ENCODE results near the gene VPREB1. TPM values are rescaled to one million over a fixed set of nuclear protein-coding genes. Genes with fewer than 3 reads are reported as not detected.

Gene VPREB1
- total RNA-seq, 6 donors from 2014 or later: not detected

- 34 to 42% methylated on average over 5 of the region's 5 CpGs for WGBS, 2 donors
- H3K27ac ChIP-seq: no peak overlapping the region
Measured at GRCh38 chr22:22213231-22213630, 31.4 kb upstream of the VPREB1 start.

GRCh38 chr22:22214819-22215329 is 29.7 kb upstream of the VPREB1 start:
- H3K9me3 ChIP-seq: no peaks in the 10 kb centered on the region
- no peak for ATAC-seq (ENCODE audit: low FRiP score in 2 of 2)
- no peak overlapping the region for H3K4me3 ChIP-seq
- H3K4me1 ChIP-seq: no peaks in the 10 kb centered on the region
- H3K36me3 ChIP-seq: no peaks in the 10 kb centered on the region
- no peak overlapping the region for H3K27ac ChIP-seq
- no peak for DNase-seq
- WGBS, 2 donors: 70 to 83% methylated on average over 3 to 5 of the region's 5 CpGs
- H3K27me3 ChIP-seq: no peaks in the 10 kb centered on the region
- TF ChIP-seq POLR2AphosphoS5 (IDR thresholded peaks at IDR 0.05): no peak
- no peak for TF ChIP-seq EP300 (IDR thresholded peaks at IDR 0.05)
- TF ChIP-seq, protein P1, sequence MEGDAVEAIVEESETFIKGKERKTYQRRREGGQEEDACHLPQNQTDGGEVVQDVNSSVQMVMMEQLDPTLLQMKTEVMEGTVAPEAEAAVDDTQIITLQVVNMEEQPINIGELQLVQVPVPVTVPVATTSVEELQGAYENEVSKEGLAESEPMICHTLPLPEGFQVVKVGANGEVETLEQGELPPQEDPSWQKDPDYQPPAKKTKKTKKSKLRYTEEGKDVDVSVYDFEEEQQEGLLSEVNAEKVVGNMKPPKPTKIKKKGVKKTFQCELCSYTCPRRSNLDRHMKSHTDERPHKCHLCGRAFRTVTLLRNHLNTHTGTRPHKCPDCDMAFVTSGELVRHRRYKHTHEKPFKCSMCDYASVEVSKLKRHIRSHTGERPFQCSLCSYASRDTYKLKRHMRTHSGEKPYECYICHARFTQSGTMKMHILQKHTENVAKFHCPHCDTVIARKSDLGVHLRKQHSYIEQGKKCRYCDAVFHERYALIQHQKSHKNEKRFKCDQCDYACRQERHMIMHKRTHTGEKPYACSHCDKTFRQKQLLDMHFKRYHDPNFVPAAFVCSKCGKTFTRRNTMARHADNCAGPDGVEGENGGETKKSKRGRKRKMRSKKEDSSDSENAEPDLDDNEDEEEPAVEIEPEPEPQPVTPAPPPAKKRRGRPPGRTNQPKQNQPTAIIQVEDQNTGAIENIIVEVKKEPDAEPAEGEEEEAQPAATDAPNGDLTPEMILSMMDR (IDR thresholded peaks at IDR 0.05): no peak
- no peak for TF ChIP-seq POLR2A (IDR thresholded peaks at IDR 0.05)

More at GRCh38 chr22:22213231-22213630, 31.4 kb upstream of the VPREB1 start:
- Histone ChIP-seq H3K27me3 (no peaks in the 10 kb centered on the region), H3K9me3 (no peaks in the 10 kb centered on the region), H3K4me1 (peaks cover 0 to under 1% (median 0%) of the 10 kb centered on the region in 4 donors), H3K36me3 (no peaks in the 10 kb centered on the region), H3K4me3 (no peak overlapping the region)
- DNase-seq: no peak
- ATAC-seq (ENCODE audit: low FRiP score in 2 of 2): no peak
- TF ChIP-seq, protein P1 (IDR thresholded peaks at IDR 0.05): no peak
- TF ChIP-seq EP300 (IDR thresholded peaks at IDR 0.05) (no peak), POLR2AphosphoS5 (IDR thresholded peaks at IDR 0.05) (no peak), POLR2A (IDR thresholded peaks at IDR 0.05) (no peak)

DNA sequence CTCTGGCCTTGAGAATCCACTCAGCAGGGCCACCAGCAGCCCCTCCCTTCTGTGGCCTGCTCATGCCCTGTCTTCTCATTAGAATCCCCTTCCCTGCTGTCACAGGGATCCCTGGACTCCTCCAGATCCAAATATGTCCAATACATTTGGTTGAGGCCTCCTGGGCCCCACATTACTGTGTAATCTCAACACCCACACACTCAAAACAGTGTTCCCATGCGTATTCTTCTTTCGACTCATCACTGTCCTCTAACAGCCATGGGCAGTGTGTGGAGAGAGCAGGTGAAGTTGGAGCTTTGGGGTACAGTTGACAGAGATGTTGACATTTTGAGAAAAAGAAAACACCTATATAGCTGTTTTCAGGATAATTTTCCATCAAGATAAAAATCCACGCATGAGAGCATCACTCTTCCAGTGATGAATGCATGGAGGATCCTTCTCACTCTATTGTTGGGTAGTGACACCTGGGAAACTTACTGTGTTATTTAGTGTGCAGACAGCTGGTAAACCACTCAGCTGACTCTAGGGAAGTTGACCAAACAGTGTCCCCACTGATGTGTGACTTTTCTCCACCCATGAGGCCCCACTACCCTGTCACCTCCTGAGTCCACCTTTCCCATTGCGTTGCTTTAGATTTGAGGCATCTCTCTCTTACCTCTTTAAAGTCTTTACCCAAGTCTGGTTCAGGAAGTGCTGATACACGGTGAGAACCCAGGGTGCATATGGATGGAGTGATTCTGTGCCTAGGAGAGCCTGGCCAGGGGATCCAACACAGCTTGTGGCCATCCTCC is 28.7 kb upstream of the VPREB1 start:
- ATAC-seq (ENCODE audit: low FRiP score in 2 of 2) (no peak), DNase-seq (no peak)
- TF ChIP-seq POLR2AphosphoS5 (IDR thresholded peaks at IDR 0.05) (no peak), POLR2A (IDR thresholded peaks at IDR 0.05) (no peak), EP300 (IDR thresholded peaks at IDR 0.05) (no peak)
- TF ChIP-seq, protein P1 (IDR thresholded peaks at IDR 0.05): no peak
- Histone ChIP-seq H3K36me3 (no peaks in the 10 kb centered on the region), H3K27me3 (no peaks in the 10 kb centered on the region), H3K27ac (no peak overlapping the region), H3K4me1 (no peaks in the 10 kb centered on the region), H3K4me3 (no peak overlapping the region), H3K9me3 (no peaks in the 10 kb centered on the region)
- 78 to 82% methylated on average over 5 of the region's 5 CpGs for WGBS, 2 donors

GRCh38 chr22:22216450-22216959 is 28.1 kb upstream of the VPREB1 start:
- Histone ChIP-seq H3K4me3 (no peak overlapping the region), H3K4me1 (no peaks in the 10 kb centered on the region), H3K9me3 (no peaks in the 10 kb centered on the region), H3K36me3 (no peaks in the 10 kb centered on the region), H3K27me3 (no peaks in the 10 kb centered on the region), H3K27ac (no peak overlapping the region)
- DNase-seq (no peak), ATAC-seq (ENCODE audit: low FRiP score in 2 of 2) (no peak)
- TF ChIP-seq EP300 (IDR thresholded peaks at IDR 0.05): no peak
- no peak for TF ChIP-seq POLR2A (IDR thresholded peaks at IDR 0.05)
- TF ChIP-seq, protein P1 (IDR thresholded peaks at IDR 0.05): no peak
- no peak for TF ChIP-seq POLR2AphosphoS5 (IDR thresholded peaks at IDR 0.05)
- WGBS, 2 donors: 76 to 88% methylated on average over 3 to 4 of the region's 4 CpGs
